HepG2 (cell line): ENCODE data around the gene SCN8A.

Experiments used
- CBFB ChIP-seq: sonication (generic); formaldehyde crosslinking; IDR thresholded peaks from 2 replicates; pipeline ENCODE4 v1.4.0; 2020; ENCODE audit warnings: missing genetic modification reagents
- POLR2AphosphoS5 ChIP-seq: IDR thresholded peaks from 2 replicates; pipeline ENCODE4 v1.6.1; 2012; ENCODE audit warnings: low read depth, low read length
- SMC3 ChIP-seq: IDR thresholded peaks from 2 replicates; pipeline ENCODE4 v1.6.1; 2011; ENCODE audit warnings: low read length, improper control_type of control experiment
- TBL1XR1 ChIP-seq: fragments of 150-350 bp; IDR thresholded peaks from 2 replicates; pipeline ENCODE4 v1.6.1; 2014; ENCODE audit warnings: borderline replicate concordance, low read length; ENCODE audit not compliant: partially characterized antibody
- ZNF207 ChIP-seq: fragments of 450-650 bp; IDR thresholded peaks from 2 replicates; pipeline ENCODE4 v1.6.1; 2016; ENCODE audit warnings: antibody characterized with exemption, borderline replicate concordance
- ZNF83 ChIP-seq: sonication (generic); formaldehyde crosslinking; IDR thresholded peaks from 2 replicates; pipeline ENCODE4 v1.4.0; 2020; ENCODE audit warnings: missing genetic modification reagents, mild to moderate bottlenecking, borderline replicate concordance
- ZSCAN9 ChIP-seq: IDR thresholded peaks from 2 replicates; pipeline ENCODE4 v1.6.1; 2016; ENCODE audit warnings: borderline replicate concordance

GRCh38 chr12:51669271-51669670 lies 78.2 kb downstream of the SCN8A start:
- TF ChIP-seq CBFB (CRISPR knock-in tag), result no peak
- TF ChIP-seq SMC3, result no peak
- TF ChIP-seq TBL1XR1, result no peak
- no peak for TF ChIP-seq ZSCAN9 (CRISPR knock-in tag)
- TF ChIP-seq ZNF207, result no peak
- TF ChIP-seq POLR2AphosphoS5, result no peak
- no peak for TF ChIP-seq ZNF83 (CRISPR knock-in tag)
